ENCODE results near the gene MEIKIN.

DNA sequence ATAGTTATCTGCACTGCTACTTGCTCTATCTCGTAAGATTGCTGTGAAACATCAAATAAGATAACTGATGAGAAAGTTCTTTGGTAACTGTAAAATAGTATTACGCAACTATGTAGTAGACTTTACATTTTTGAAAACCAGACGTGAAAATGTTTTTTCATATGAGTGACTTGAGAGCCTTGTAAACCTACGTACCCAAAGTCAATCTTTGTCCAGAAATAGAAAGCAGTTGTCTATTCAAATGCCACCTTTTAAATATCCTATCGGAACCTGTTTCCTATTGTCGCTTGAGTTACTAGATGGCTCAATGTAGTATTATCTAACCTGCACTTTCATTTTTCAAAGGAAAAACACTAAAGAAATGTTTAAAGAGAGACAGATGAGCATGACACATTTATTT is 150.2 kb downstream of the MEIKIN start:
- TF ChIP-seq, protein P1, sequence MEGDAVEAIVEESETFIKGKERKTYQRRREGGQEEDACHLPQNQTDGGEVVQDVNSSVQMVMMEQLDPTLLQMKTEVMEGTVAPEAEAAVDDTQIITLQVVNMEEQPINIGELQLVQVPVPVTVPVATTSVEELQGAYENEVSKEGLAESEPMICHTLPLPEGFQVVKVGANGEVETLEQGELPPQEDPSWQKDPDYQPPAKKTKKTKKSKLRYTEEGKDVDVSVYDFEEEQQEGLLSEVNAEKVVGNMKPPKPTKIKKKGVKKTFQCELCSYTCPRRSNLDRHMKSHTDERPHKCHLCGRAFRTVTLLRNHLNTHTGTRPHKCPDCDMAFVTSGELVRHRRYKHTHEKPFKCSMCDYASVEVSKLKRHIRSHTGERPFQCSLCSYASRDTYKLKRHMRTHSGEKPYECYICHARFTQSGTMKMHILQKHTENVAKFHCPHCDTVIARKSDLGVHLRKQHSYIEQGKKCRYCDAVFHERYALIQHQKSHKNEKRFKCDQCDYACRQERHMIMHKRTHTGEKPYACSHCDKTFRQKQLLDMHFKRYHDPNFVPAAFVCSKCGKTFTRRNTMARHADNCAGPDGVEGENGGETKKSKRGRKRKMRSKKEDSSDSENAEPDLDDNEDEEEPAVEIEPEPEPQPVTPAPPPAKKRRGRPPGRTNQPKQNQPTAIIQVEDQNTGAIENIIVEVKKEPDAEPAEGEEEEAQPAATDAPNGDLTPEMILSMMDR (IDR thresholded peaks at IDR 0.05; ENCODE audit: low read depth, low read length, missing input control): no peak
- TF ChIP-seq RAD21 (IDR thresholded peaks at IDR 0.05) (no peak), REST (IDR thresholded peaks at IDR 0.05) (no peak), EGR1 (IDR thresholded peaks at IDR 0.05; ENCODE audit: low read depth in 2 of 2) (no peak), TAF1 (conservative IDR thresholded peaks at IDR 0.05) (no peak), MAX (IDR thresholded peaks at IDR 0.05) (no peak)
